Kidney (tissue), 14 donors: ENCODE results near the gene ANKLE2. TPM values are rescaled to one million over a fixed set of nuclear protein-coding genes. Genes with fewer than 3 reads are reported as not detected.

Experiments
- DNase-seq, 5 donors: peaks; one replicate each; pipeline ENCODE4 v3.0.0-alpha.2; 2013 to 2020
- FAIRE-seq: peaks from 2 replicates; lab custom pipeline; 2012; peaks lifted over from hg19 to GRCh38; lab: Jason Lieb, UNC
- H3K27ac ChIP-seq, 2 donors: one replicate each; pipeline ENCODE4 v1.7.0; 2013; ENCODE audit warnings: low read depth in 2 of 2, low read length in 2 of 2, inconsistent platforms in 1 of 2
- H3K27me3 ChIP-seq: one replicate; pipeline ENCODE4 v1.7.1; 2013; ENCODE audit warnings: low read length, inconsistent platforms; ENCODE audit not compliant: control insufficient read depth, insufficient read depth
- H3K36me3 ChIP-seq, 3 donors: one replicate each; pipeline versions ENCODE4 v1.7.0 to v1.7.1; 2013; ENCODE audit warnings: low read length in 3 of 3, control low read depth in 1 of 3, inconsistent platforms in 1 of 3; ENCODE audit not compliant: insufficient read depth in 3 of 3, control insufficient read depth in 2 of 3
- H3K4me1 ChIP-seq, 3 donors: one replicate each; pipeline versions ENCODE4 v1.7.0 to v1.7.1; 2013; ENCODE audit warnings: low read length in 3 of 3, inconsistent platforms in 1 of 3, low read depth in 1 of 3; ENCODE audit not compliant: control insufficient read depth in 2 of 3, insufficient read depth in 2 of 3
- H3K4me3 ChIP-seq, 3 donors: one replicate each; pipeline versions ENCODE4 v1.7.0 to v1.8.1; 2013; ENCODE audit warnings: low read length in 3 of 3, control low read depth in 1 of 3, inconsistent platforms in 1 of 3
- H3K9ac ChIP-seq, 3 donors: one replicate each; pipeline versions ENCODE4 v1.7.0 to v1.7.1; 2013; ENCODE audit warnings: low read length in 3 of 3, control low read depth in 1 of 3, inconsistent platforms in 1 of 3
- H3K9me3 ChIP-seq, 3 donors: one replicate each; pipeline versions ENCODE4 v1.7.0 to v1.7.1; 2013; ENCODE audit warnings: low read length in 3 of 3, control low read depth in 1 of 3, inconsistent platforms in 1 of 3; ENCODE audit not compliant: control insufficient read depth in 2 of 3, insufficient read depth in 1 of 3
- CTCF ChIP-seq: IDR thresholded peaks from 3 replicates; pipeline ENCODE4 v1.5.1; 2012; ENCODE audit warnings: mild to moderate bottlenecking, moderate library complexity, borderline replicate concordance; ENCODE audit not compliant: insufficient read depth; ENCODE audit errors: extremely low read depth
- intact Hi-C: fragments of 100-400 bp; cut with DNase I; formaldehyde crosslinking; loops from one replicate; pipeline ENCODE4 v1.11.1; 2022
- polyA plus RNA-seq: library from polyadenylated mRNA; stranded (reverse); fragments of 350-450 nt; fragmentation: Illumina TruSeq; extraction: RNeasy Lipid Tissue Mini Kit (QIAGEN cat#74804); gene quantifications from one replicate; pipeline ENCODE4 v1.2.3, GENCODE V29; 2014; ENCODE audit warnings: low read depth, low replicate concordance; ENCODE audit not compliant: insufficient read depth
- total RNA-seq: library from RNA; stranded (reverse); fragmentation: NEBNext Ultra II Directional; extraction: Animal tissue kit (Norgen Biotek cat#: 25700); gene quantifications from one replicate; pipeline ENCODE4 v1.2.1, GENCODE V29; 2021
- donor health status: control.
- donor health status: control.
- donor health status: control.
- donor health status: control.
- donor health status: control.
- donor health status: DM: yes; HTN: yes; CAD: no.
- donor health status: Normal renal cell carcinoma (clear cell type).

Gene ANKLE2
- total and polyA plus RNA-seq, 2 donors from 2014 or later: 14.6 to 57.3 TPM

- no peaks in the 10 kb centered on the region for H3K27me3 ChIP-seq
- DNase-seq (peak in 2 of 5 donors; percentile 19 to 64), FAIRE-seq (no peak)
- no peaks in the 10 kb centered on the region for H3K9me3 ChIP-seq
- no peak for TF ChIP-seq CTCF
- intact Hi-C loops: no loop called here
- H3K27ac ChIP-seq: no peak overlapping the region
- no peak overlapping the region for H3K9ac ChIP-seq
- peaks cover 0 to 7% (median 0%) of the 10 kb centered on the region in 3 donors for H3K36me3 ChIP-seq
- peak overlapping the region in 1 of 3 donors; percentile 35 for H3K4me3 ChIP-seq
- peaks cover 0 to 3% (median 0%) of the 10 kb centered on the region in 3 donors for H3K4me1 ChIP-seq
Measured at GRCh38 chr12:132686825-132687210, 74.8 kb downstream of the ANKLE2 start.

DNA sequence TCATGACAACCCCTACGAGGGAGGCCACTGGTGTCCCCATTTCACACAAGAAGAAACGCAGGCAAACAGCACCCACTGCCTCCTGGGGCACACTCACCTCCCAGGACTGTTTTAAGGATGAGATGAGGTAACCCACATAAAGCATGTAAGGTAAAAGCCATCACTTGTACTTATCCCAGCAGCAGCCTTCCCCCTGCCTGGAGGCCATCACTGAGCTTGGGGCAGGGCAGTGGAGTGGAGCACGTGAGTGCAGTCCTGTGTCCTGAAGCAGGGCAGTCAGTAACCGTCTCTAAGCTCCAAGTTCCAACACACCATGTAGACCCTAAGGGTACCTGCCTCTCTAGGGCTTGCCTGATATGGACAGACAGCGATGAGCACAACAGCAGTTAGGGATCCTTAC is 76.2 kb downstream of the ANKLE2 start:
- TF ChIP-seq CTCF: no peak
- Histone ChIP-seq H3K27ac (no peak overlapping the region), H3K9ac (no peak overlapping the region), H3K36me3 (no peaks in the 10 kb centered on the region), H3K4me1 (peaks cover 0 to 3% (median 0%) of the 10 kb centered on the region in 3 donors), H3K9me3 (no peaks in the 10 kb centered on the region), H3K27me3 (no peaks in the 10 kb centered on the region), H3K4me3 (no peak overlapping the region)
- no peak for DNase-seq
- intact Hi-C loops: no loop called here
- FAIRE-seq: no peak

- Histone ChIP-seq H3K4me3 (no peak overlapping the region), H3K36me3 (peaks cover 0 to 24% (median 17%) of the 10 kb centered on the region in 3 donors), H3K4me1 (no peaks in the 10 kb centered on the region), H3K9me3 (no peaks in the 10 kb centered on the region), H3K27ac (no peak overlapping the region), H3K9ac (no peak overlapping the region), H3K27me3 (no peaks in the 10 kb centered on the region)
- intact Hi-C loops: no loop called here
- no peak for FAIRE-seq
- no peak for DNase-seq
- TF ChIP-seq CTCF: no peak
Measured at GRCh38 chr12:132677492-132677891, 84.1 kb downstream of the ANKLE2 start.
